PC-9 (cell line): ENCODE results near the gene OR2T1.

Source experiments
- EZH2 ChIP-seq: fragments of 200-600 bp; sonication (generic); IDR thresholded peaks from 2 replicates; pipeline ENCODE4 v1.8.0; 2017; ENCODE audit warnings: antibody characterized with exemption, low read depth
- TF ChIP-seq, protein P1 (sequence below): fragments of 200-600 bp; sonication (generic); conservative IDR thresholded peaks from 2 replicates; pipeline ENCODE4 v1.6.1; 2017; ENCODE audit warnings: mixed run types, antibody characterized with exemption, mild to moderate bottlenecking, moderate library complexity

DNA sequence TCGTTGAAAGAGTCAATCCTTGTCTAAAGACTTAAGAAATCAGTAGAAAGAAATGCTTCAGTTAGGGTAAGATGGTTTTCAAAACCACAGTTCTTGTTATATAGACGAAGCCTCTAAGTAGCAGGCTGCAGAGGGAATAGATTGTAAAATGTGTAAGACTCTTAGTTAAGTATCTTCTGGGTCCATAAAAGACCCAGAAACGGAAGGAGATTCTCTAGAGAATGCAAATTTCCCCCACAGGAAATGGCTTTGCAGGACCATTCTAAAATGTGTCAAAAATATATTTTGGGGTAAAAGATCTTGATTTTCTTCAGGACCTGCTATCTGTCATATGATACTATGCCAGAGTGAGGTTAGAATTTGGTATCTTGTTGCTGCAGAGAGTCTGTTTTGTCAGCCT, 13.4 kb downstream of the OR2T1 start:
- TF ChIP-seq, protein P1, sequence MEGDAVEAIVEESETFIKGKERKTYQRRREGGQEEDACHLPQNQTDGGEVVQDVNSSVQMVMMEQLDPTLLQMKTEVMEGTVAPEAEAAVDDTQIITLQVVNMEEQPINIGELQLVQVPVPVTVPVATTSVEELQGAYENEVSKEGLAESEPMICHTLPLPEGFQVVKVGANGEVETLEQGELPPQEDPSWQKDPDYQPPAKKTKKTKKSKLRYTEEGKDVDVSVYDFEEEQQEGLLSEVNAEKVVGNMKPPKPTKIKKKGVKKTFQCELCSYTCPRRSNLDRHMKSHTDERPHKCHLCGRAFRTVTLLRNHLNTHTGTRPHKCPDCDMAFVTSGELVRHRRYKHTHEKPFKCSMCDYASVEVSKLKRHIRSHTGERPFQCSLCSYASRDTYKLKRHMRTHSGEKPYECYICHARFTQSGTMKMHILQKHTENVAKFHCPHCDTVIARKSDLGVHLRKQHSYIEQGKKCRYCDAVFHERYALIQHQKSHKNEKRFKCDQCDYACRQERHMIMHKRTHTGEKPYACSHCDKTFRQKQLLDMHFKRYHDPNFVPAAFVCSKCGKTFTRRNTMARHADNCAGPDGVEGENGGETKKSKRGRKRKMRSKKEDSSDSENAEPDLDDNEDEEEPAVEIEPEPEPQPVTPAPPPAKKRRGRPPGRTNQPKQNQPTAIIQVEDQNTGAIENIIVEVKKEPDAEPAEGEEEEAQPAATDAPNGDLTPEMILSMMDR = no peak
- TF ChIP-seq EZH2 = no peak
